Upper lobe of right lung (tissue), 1 donor: ENCODE data around the gene TEX36. TPM values are rescaled to one million over a fixed set of nuclear protein-coding genes. Genes with fewer than 3 reads are reported as not detected.

ENCODE experiments used
- ATAC-seq: fragments of 200-7000 bp; cut with Tn5 transposase; one replicate; pipeline ENCODE4 v1.9.1; 2020; ENCODE audit warnings: mild to moderate bottlenecking, moderate library complexity
- DNase-seq: peaks from one replicate; pipeline ENCODE4 v3.0.0-alpha.2; 2020
- H3K27ac ChIP-seq: fragments of 200-600 bp; one replicate; pipeline ENCODE4 v1.8.0; 2022
- H3K27me3 ChIP-seq: fragments of 200-600 bp; one replicate; pipeline ENCODE4 v1.8.0; 2022; ENCODE audit warnings: mild to moderate bottlenecking
- H3K36me3 ChIP-seq: fragments of 200-600 bp; one replicate; pipeline ENCODE4 v1.8.0; 2022
- H3K4me1 ChIP-seq: fragments of 200-600 bp; one replicate; pipeline ENCODE4 v1.8.0; 2022
- H3K4me3 ChIP-seq: fragments of 200-600 bp; one replicate; pipeline ENCODE4 v1.8.0; 2022; ENCODE audit warnings: mild to moderate bottlenecking
- H3K9me3 ChIP-seq: fragments of 200-600 bp; one replicate; pipeline ENCODE4 v1.8.0; 2022
- CTCF ChIP-seq: fragments of 200-600 bp; IDR thresholded peaks from one replicate; pipeline ENCODE4 v1.8.0; 2022; ENCODE audit warnings: antibody characterized with exemption
- intact Hi-C: fragments of 100-400 bp; cut with DNase I; formaldehyde crosslinking; loops from one replicate; pipeline ENCODE4 v1.11.0; 2022
- total RNA-seq: library from RNA; stranded (reverse); fragmentation: NEBNext Ultra II Directional; extraction: Animal tissue kit (Norgen Biotek cat#: 25700); gene quantifications from one replicate; pipeline ENCODE4 v1.2.1, GENCODE V29; 2021
- donor health status: DM: no; HTN: yes; CAD: no; lungs with severe emphysema.

The TEX36 gene
- total RNA-seq, 1 donor from 2014 or later: not detected

GRCh38 chr10:125693524-125693847 lies 10.5 kb upstream of the TEX36 start:
- TF ChIP-seq CTCF: no peak
- Histone ChIP-seq H3K9me3 (no peaks in the 10 kb centered on the region), H3K27ac (no peak overlapping the region), H3K27me3 (no peaks in the 10 kb centered on the region), H3K4me1 (no peaks in the 10 kb centered on the region), H3K4me3 (no peak overlapping the region), H3K36me3 (no peaks in the 10 kb centered on the region)
- DNase-seq (no peak), ATAC-seq (no peak)
- intact Hi-C loops: no loop called here

- ATAC-seq (no peak), DNase-seq (no peak)
- H3K36me3 ChIP-seq: no peaks in the 10 kb centered on the region
- no peaks in the 10 kb centered on the region for H3K9me3 ChIP-seq
- H3K4me3 ChIP-seq: no peak overlapping the region
- no peak overlapping the region for H3K27ac ChIP-seq
- intact Hi-C loops: no loop called here
- H3K27me3 ChIP-seq: no peaks in the 10 kb centered on the region
- TF ChIP-seq CTCF: no peak
- H3K4me1 ChIP-seq: no peaks in the 10 kb centered on the region
These were observed 9.9 kb upstream of the TEX36 start for GRCh38 chr10:125692601-125693523.

GRCh38 chr10:125692196-125692595 lies 9.2 kb upstream of the TEX36 start:
- Histone ChIP-seq H3K9me3 (no peaks in the 10 kb centered on the region), H3K27ac (no peak overlapping the region), H3K27me3 (no peaks in the 10 kb centered on the region), H3K4me3 (no peak overlapping the region), H3K4me1 (no peaks in the 10 kb centered on the region), H3K36me3 (no peaks in the 10 kb centered on the region)
- no peak for TF ChIP-seq CTCF
- intact Hi-C loops: no loop called here
- ATAC-seq (no peak), DNase-seq (no peak)

GRCh38 chr10:125691160-125691981 lies 8.4 kb upstream of the TEX36 start:
- H3K4me1 ChIP-seq: no peaks in the 10 kb centered on the region
- no peak overlapping the region for H3K4me3 ChIP-seq
- no peaks in the 10 kb centered on the region for H3K27me3 ChIP-seq
- no peak for TF ChIP-seq CTCF
- H3K9me3 ChIP-seq: no peaks in the 10 kb centered on the region
- ATAC-seq (no peak), DNase-seq (no peak)
- no peaks in the 10 kb centered on the region for H3K36me3 ChIP-seq
- intact Hi-C loops: no loop called here
- H3K27ac ChIP-seq: no peak overlapping the region

GRCh38 chr10:125689955-125690569 lies 7.1 kb upstream of the TEX36 start:
- Histone ChIP-seq H3K36me3 (no peaks in the 10 kb centered on the region), H3K4me3 (no peak overlapping the region), H3K4me1 (no peaks in the 10 kb centered on the region), H3K27ac (no peak overlapping the region), H3K9me3 (no peaks in the 10 kb centered on the region), H3K27me3 (no peaks in the 10 kb centered on the region)
- DNase-seq: no peak
- intact Hi-C loops: no loop called here
- ATAC-seq: no peak
- no peak for TF ChIP-seq CTCF
